Vagina (tissue), 2 donors: ENCODE data around the gene ZFYVE21.

ENCODE experiments used
- CTCF ChIP-seq, 3 experiments: fragments of 450-650 bp in 2 of 3; fragments of 200-600 bp in 1 of 3; sonication (generic) in 1 of 3; IDR thresholded peaks; one replicate each; pipeline ENCODE4 v1.5.1; 2017 to 2019; ENCODE audit warnings: antibody characterized with exemption in 3 of 3, mild to moderate bottlenecking in 2 of 3, moderate library complexity in 2 of 3
- POLR2A ChIP-seq, 2 donors: fragments of 450-650 bp; IDR thresholded peaks; one replicate each; pipeline ENCODE4 v1.6.1; 2017; ENCODE audit warnings: antibody characterized with exemption in 2 of 2, mild to moderate bottlenecking in 2 of 2, moderate library complexity in 2 of 2
- POLR2AphosphoS5 ChIP-seq, 2 donors: sonication (generic); formaldehyde crosslinking; IDR thresholded peaks; one replicate each; pipeline ENCODE4 v1.9.0; 2017; ENCODE audit warnings: antibody characterized with exemption in 2 of 2, mild to moderate bottlenecking in 2 of 2, low read depth in 1 of 2; ENCODE audit not compliant: insufficient read depth in 1 of 2

DNA sequence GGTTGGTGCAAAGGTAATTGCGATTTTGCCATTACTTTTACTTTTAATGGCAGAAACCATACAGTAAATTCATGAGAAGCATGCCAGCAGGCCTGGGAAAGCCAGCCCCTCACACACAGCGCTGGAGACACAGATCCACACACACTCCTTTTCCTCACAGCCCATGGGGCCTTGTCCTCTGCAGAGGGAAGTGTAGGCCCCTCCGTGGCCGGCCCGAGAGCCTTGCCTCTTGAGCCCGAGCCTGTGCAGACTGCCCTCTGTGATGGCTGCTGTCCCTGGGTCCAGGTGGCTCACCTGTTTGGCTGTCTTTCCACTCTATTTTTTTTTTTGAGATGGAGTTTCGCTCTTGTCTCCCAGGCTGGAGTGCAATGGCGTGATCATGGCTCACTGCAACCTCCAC is 39.7 kb upstream of the ZFYVE21 start:
- TF ChIP-seq CTCF (IDR thresholded peaks at IDR 0.05): no peak
- no peak for TF ChIP-seq POLR2A (IDR thresholded peaks at IDR 0.05)
- TF ChIP-seq POLR2AphosphoS5 (IDR thresholded peaks at IDR 0.05; ENCODE audit: insufficient read depth in 1 of 2, low read depth in 1 of 2): no peak
